Myocyte (in vitro differentiated cells): ENCODE measurements around the gene DSG4. TPM values are rescaled to one million over a fixed set of nuclear protein-coding genes. Genes with fewer than 3 reads are reported as not detected.

Experiments
- DNase-seq: peaks from one replicate; pipeline ENCODE4 v3.0.0-alpha.2; 2012; ENCODE audit warnings: low read depth
- total RNA-seq: library from RNA; depleted of rRNA; stranded (reverse); fragments of >200 nt; gene quantifications from 2 replicates; pipeline ENCODE4 v1.2.3, GENCODE V29; 2014

DSG4 gene
- total RNA-seq, 1 donor from 2014 or later: not detected

- DNase-seq: no peak
Observed at GRCh38 chr18:31447530-31448191, 71.1 kb downstream of the DSG4 start, which contains the start of gene DSG3. Gene DSG3, plus strand, starts transcription at chr18:31447741. Its CDS starts 137 bp downstream, at chr18:31447878.

GRCh38 chr18:31450409-31450808 is 73.8 kb downstream of the DSG4 start:
- DNase-seq: no peak

GRCh38 chr18:31451625-31452024 is 75.0 kb downstream of the DSG4 start:
- no peak for DNase-seq

- no peak for DNase-seq
Observed at GRCh38 chr18:31454066-31454708, 77.6 kb downstream of the DSG4 start.

Other genes with a start within 250 kb of the DSG4 start
- not detected in 2 replicates for gene DSC1, start 213.9 kb upstream of the DSG4 start, total RNA-seq
- gene DSG1, start 58.6 kb upstream of the DSG4 start, total RNA-seq: not detected in 2 replicates
- gene DSG3, start 71.0 kb downstream of the DSG4 start, total RNA-seq: not detected in 2 replicates
- gene DSG2, start 121.4 kb downstream of the DSG4 start, total RNA-seq: not detected in 2 replicates
- not detected in 2 replicates for gene TTR, start 215.1 kb downstream of the DSG4 start, total RNA-seq